Hepatocyte (in vitro differentiated cells): ENCODE results near the gene TDRD10. TPM values are rescaled to one million over a fixed set of nuclear protein-coding genes. Genes with fewer than 3 reads are reported as not detected.

Source experiments
- DNase-seq: peaks from one replicate; pipeline ENCODE4 v3.0.0-alpha.2; 2016; ENCODE audit warnings: low spot score
- H2AFZ ChIP-seq: fragments of 200-600 bp; sonication (generic); 2 replicates; pipeline ENCODE4 v1.6.0; 2016; ENCODE audit warnings: antibody characterized with exemption, mild to moderate bottlenecking
- H3K27ac ChIP-seq: fragments of 200-600 bp; sonication (generic); 2 replicates; pipeline ENCODE4 v1.5.1; 2016; ENCODE audit warnings: mild to moderate bottlenecking
- H3K27me3 ChIP-seq: fragments of 200-600 bp; sonication (generic); 2 replicates; pipeline ENCODE4 v1.6.1; 2016
- H3K36me3 ChIP-seq: fragments of 200-600 bp; sonication (generic); replicated peaks from 2 replicates; pipeline ENCODE4 v1.5.1; 2016; ENCODE audit warnings: low read depth; ENCODE audit not compliant: insufficient read depth
- H3K4me1 ChIP-seq: fragments of 200-600 bp; sonication (generic); 2 replicates; pipeline ENCODE4 v1.5.1; 2016; ENCODE audit warnings: mild to moderate bottlenecking, moderate library complexity; ENCODE audit not compliant: insufficient read depth
- H3K4me2 ChIP-seq: fragments of 200-600 bp; sonication (generic); 2 replicates; pipeline ENCODE4 v1.6.0; 2016
- H3K4me3 ChIP-seq: fragments of 200-600 bp; sonication (generic); 2 replicates; pipeline ENCODE4 v1.5.1; 2016; ENCODE audit warnings: mild to moderate bottlenecking
- H3K79me2 ChIP-seq: fragments of 200-600 bp; sonication (generic); 2 replicates; pipeline ENCODE4 v1.6.0; 2017; ENCODE audit warnings: mild to moderate bottlenecking
- H3K9me2 ChIP-seq: fragments of 200-600 bp; sonication (generic); replicated peaks from 2 replicates; pipeline ENCODE4 v1.6.0; 2017; ENCODE audit warnings: mild to moderate bottlenecking; ENCODE audit not compliant: insufficient read depth
- H3K9me3 ChIP-seq: fragments of 200-600 bp; sonication (generic); 2 replicates; pipeline ENCODE4 v1.5.1; 2016; ENCODE audit warnings: low read depth, mild to moderate bottlenecking
- H4K20me1 ChIP-seq: fragments of 200-600 bp; sonication (generic); 2 replicates; pipeline ENCODE4 v1.6.0; 2016; ENCODE audit warnings: mild to moderate bottlenecking; ENCODE audit not compliant: insufficient read depth, poor library complexity, severe bottlenecking
- CTCF ChIP-seq: fragments of 200-600 bp; sonication (generic); IDR thresholded peaks from 2 replicates; pipeline ENCODE4 v1.5.1; 2016; ENCODE audit warnings: antibody characterized with exemption, mild to moderate bottlenecking; ENCODE audit not compliant: poor library complexity
- EZH2 ChIP-seq: fragments of 200-600 bp; sonication (generic); IDR thresholded peaks from 2 replicates; pipeline ENCODE4 v1.6.1; 2016; ENCODE audit warnings: antibody characterized with exemption, mild to moderate bottlenecking, borderline replicate concordance
- EZH2phosphoT487 ChIP-seq: fragments of 200-600 bp; sonication (generic); IDR thresholded peaks from one replicate; pipeline ENCODE4 v1.6.1; 2018; ENCODE audit warnings: antibody characterized with exemption, mild to moderate bottlenecking, low read depth, moderate library complexity; ENCODE audit not compliant: unreplicated experiment, severe bottlenecking
- whole genome bisulfite sequencing: methylation state at CpG from one replicate; pipeline ENCODE4 v1.1.6; 2016; ENCODE audit warnings: low lambda C conversion rate; ENCODE audit errors: missing lambda C conversion rate; 5-methylcytosine and 5-hydroxymethylcytosine counted together
- polyA plus RNA-seq: library from polyadenylated mRNA; unstranded; fragments of >200 nt; fragmentation: Nextera tagmentation; extraction: Ambion mirVana; gene quantifications from 2 replicates; pipeline ENCODE4 v1.2.1, GENCODE V29; 2016
- total RNA-seq: library from RNA; depleted of rRNA; stranded (reverse); fragments of >200 nt; gene quantifications from 2 replicates; pipeline ENCODE4 v1.2.3, GENCODE V29; 2014

The TDRD10 gene
- total and polyA plus RNA-seq, 2 experiments from 2014 or later, result 0.20 TPM; not detected in 1

GRCh38 chr1:154584267-154584994, 82.4 kb downstream of the TDRD10 start:
- no peaks in the 10 kb centered on the region for H4K20me1 ChIP-seq
- TF ChIP-seq CTCF (no peak), EZH2phosphoT487 (no peak), EZH2 (no peak)
- H3K9me3 ChIP-seq, result no peaks in the 10 kb centered on the region
- no peaks in the 10 kb centered on the region for H3K79me2 ChIP-seq
- no peaks in the 10 kb centered on the region for H3K27me3 ChIP-seq
- no peak overlapping the region for H3K4me3 ChIP-seq
- WGBS, result 94% methylated on average over 9 of the region's 9 CpGs
- H3K9me2 ChIP-seq, result no peaks in the 10 kb centered on the region
- H3K27ac ChIP-seq, result no peak overlapping the region
- no peaks in the 10 kb centered on the region for H3K36me3 ChIP-seq
- no peak overlapping the region for H3K4me2 ChIP-seq
- no peak for DNase-seq
- H3K4me1 ChIP-seq, result no peaks in the 10 kb centered on the region
- H2AFZ ChIP-seq, result no peak overlapping the region

- Histone ChIP-seq H3K27me3 (no peaks in the 10 kb centered on the region), H3K9me3 (no peaks in the 10 kb centered on the region), H3K79me2 (no peaks in the 10 kb centered on the region), H3K9me2 (no peaks in the 10 kb centered on the region), H3K4me2 (no peak overlapping the region), H2AFZ (no peak overlapping the region), H3K4me3 (no peak overlapping the region), H4K20me1 (no peaks in the 10 kb centered on the region), H3K36me3 (no peaks in the 10 kb centered on the region), H3K27ac (no peak overlapping the region), H3K4me1 (no peaks in the 10 kb centered on the region)
- DNase-seq, result no peak
- TF ChIP-seq EZH2, result no peak
- no peak for TF ChIP-seq CTCF
- no peak for TF ChIP-seq EZH2phosphoT487
- 93% methylated on average over 10 of the region's 10 CpGs for WGBS
These were observed 84.2 kb downstream of the TDRD10 start for GRCh38 chr1:154586231-154586630.

- Histone ChIP-seq H3K4me2 (no peak overlapping the region), H3K27ac (no peak overlapping the region), H3K4me1 (no peaks in the 10 kb centered on the region), H3K27me3 (no peaks in the 10 kb centered on the region), H2AFZ (no peak overlapping the region), H3K9me2 (no peaks in the 10 kb centered on the region), H3K4me3 (no peak overlapping the region), H3K9me3 (no peaks in the 10 kb centered on the region), H3K79me2 (no peaks in the 10 kb centered on the region), H4K20me1 (no peaks in the 10 kb centered on the region), H3K36me3 (no peaks in the 10 kb centered on the region)
- TF ChIP-seq CTCF (no peak), EZH2 (no peak), EZH2phosphoT487 (no peak)
- no peak for DNase-seq
- 99% methylated on average over 6 of the region's 6 CpGs for WGBS
These were observed 84.6 kb downstream of the TDRD10 start for GRCh38 chr1:154586641-154587040.
